MM.1S (cell line): ENCODE data around the gene WHRN.

ENCODE experiments used
- EZH2 ChIP-seq: fragments of 300-600 bp; sonication (generic); optimal IDR thresholded peaks from 2 replicates; pipeline ENCODE3; 2017; ENCODE audit warnings: low read depth, mild to moderate bottlenecking, antibody characterized with exemption, low read length, mixed read lengths
- EZH2phosphoT487 ChIP-seq: fragments of 300-600 bp; sonication (generic); IDR thresholded peaks from 2 replicates; pipeline ENCODE4 v1.6.1; 2018; ENCODE audit warnings: antibody characterized with exemption, low read length
- TF ChIP-seq, protein P1 (sequence below): fragments of 300-600 bp; sonication (generic); IDR thresholded peaks from 2 replicates; pipeline ENCODE4 v1.5.1; 2016; ENCODE audit warnings: antibody characterized with exemption, low read length, mixed read lengths

DNA sequence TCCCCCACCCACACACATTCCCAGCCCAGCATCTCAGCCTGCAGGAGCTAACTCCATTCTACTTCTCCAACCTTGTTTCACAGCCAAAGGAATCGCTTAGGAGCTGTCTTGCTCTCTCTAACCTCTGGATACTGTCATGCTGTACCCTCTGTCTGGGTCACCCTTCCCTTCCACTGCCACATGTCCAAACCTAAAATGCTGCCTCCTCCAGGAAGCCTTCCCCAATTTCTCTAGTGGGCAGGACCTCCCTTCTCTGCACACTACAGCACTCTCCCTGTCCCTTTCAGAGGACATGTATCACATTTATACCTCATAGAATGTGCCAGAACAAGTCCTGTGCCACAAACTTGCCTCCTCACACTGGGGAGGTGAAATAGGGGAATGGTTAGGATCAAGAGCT, 30.8 kb downstream of the WHRN start:
- TF ChIP-seq, protein P1, sequence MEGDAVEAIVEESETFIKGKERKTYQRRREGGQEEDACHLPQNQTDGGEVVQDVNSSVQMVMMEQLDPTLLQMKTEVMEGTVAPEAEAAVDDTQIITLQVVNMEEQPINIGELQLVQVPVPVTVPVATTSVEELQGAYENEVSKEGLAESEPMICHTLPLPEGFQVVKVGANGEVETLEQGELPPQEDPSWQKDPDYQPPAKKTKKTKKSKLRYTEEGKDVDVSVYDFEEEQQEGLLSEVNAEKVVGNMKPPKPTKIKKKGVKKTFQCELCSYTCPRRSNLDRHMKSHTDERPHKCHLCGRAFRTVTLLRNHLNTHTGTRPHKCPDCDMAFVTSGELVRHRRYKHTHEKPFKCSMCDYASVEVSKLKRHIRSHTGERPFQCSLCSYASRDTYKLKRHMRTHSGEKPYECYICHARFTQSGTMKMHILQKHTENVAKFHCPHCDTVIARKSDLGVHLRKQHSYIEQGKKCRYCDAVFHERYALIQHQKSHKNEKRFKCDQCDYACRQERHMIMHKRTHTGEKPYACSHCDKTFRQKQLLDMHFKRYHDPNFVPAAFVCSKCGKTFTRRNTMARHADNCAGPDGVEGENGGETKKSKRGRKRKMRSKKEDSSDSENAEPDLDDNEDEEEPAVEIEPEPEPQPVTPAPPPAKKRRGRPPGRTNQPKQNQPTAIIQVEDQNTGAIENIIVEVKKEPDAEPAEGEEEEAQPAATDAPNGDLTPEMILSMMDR: no peak
- TF ChIP-seq EZH2 (no peak), EZH2phosphoT487 (no peak)
